Posterior cingulate gyrus (tissue), 11 donors: ENCODE data around the gene CKM.
"Not testable (repeated sequence)": the region's sequence is repeated elsewhere in the genome, so short reads cannot be mapped to it uniquely, and the experiment has no call there.

ENCODE experiments used
- DNase-seq, 10 donors: peaks; one replicate each; pipeline versions ENCODE4 v3.0.0 to v3.0.0-alpha.2; 2020 to 2021; ENCODE audit warnings: mixed read lengths in 3 of 10
- intact Hi-C: fragments of 100-400 bp; cut with DNase I; formaldehyde crosslinking; loops from one replicate; pipeline ENCODE4 v1.15.1; 2023

CKM gene

GRCh38 chr19:45297674-45298073, 25.0 kb downstream of the CKM start:
- intact Hi-C loops, result no loop called here
- DNase-seq, result peak in 2 of 10 donors; percentile 7 to 38

- intact Hi-C loops, result no loop called here
- DNase-seq, result peak in 1 of 10 donors; percentile 42
Measured at GRCh38 chr19:45296355-45296754, 26.3 kb downstream of the CKM start.

GRCh38 chr19:45295873-45296272, 26.8 kb downstream of the CKM start:
- intact Hi-C loops, result no loop called here

GRCh38 chr19:45294291-45295029, 28.2 kb downstream of the CKM start:
- intact Hi-C loops, result no loop called here
- DNase-seq, result peak in 7 of 10 donors; percentile 19 to 81 (median 37)

More at GRCh38 chr19:45295873-45296272, 26.8 kb downstream of the CKM start:
- no peak for DNase-seq

GRCh38 chr19:45293682-45294081, 29.0 kb downstream of the CKM start:
- intact Hi-C loops, result no loop called here
- DNase-seq, result peak in 3 of 10 donors; percentile 16 to 73 (median 30)

- peak in 1 of 10 donors; percentile 25 for DNase-seq
- intact Hi-C loops, result no loop called here
Measured at GRCh38 chr19:45291834-45292233, 30.8 kb downstream of the CKM start.

- intact Hi-C loops, result no loop called here
- peak in 2 of 10 donors; percentile 35 to 75 for DNase-seq
Measured at GRCh38 chr19:45290381-45290931, 32.2 kb downstream of the CKM start.

- intact Hi-C loops, result no loop called here
- no peak for DNase-seq
Measured at GRCh38 chr19:45283443-45284033, 39.1 kb downstream of the CKM start.

- intact Hi-C loops, result no loop called here
- DNase-seq, result peak in 2 of 10 donors; percentile 40 to 55
Measured at GRCh38 chr19:45280471-45280961, 42.2 kb downstream of the CKM start.

GRCh38 chr19:45279587-45280192, 43.0 kb downstream of the CKM start:
- intact Hi-C loops, result no loop called here
- peak in 1 of 10 donors; percentile 1 for DNase-seq

- intact Hi-C loops, result no loop called here
- peak in 1 of 10 donors; percentile 55 for DNase-seq
Measured at GRCh38 chr19:45278087-45278486, 44.6 kb downstream of the CKM start.

GRCh38 chr19:45276284-45276687, 46.4 kb downstream of the CKM start:
- intact Hi-C loops, result no loop called here
- DNase-seq, result no peak

GRCh38 chr19:45275370-45275971, 47.2 kb downstream of the CKM start:
- DNase-seq, result peak in 4 of 10 donors; percentile 13 to 87 (median 46)
- intact Hi-C loops, result no loop called here

- intact Hi-C loops, result no loop called here
- no peak for DNase-seq
Measured at GRCh38 chr19:45273521-45273855, 49.2 kb downstream of the CKM start.

GRCh38 chr19:45271735-45272108, 51.0 kb downstream of the CKM start:
- intact Hi-C loops, result no loop called here
- no peak for DNase-seq

GRCh38 chr19:45271098-45271734, 51.5 kb downstream of the CKM start:
- intact Hi-C loops, result no loop called here
- DNase-seq, result peak in 1 of 10 donors; percentile 51

GRCh38 chr19:45269939-45270338, 52.7 kb downstream of the CKM start:
- intact Hi-C loops, DNase-seq: not testable (repeated sequence)

GRCh38 chr19:45267296-45267695, 55.4 kb downstream of the CKM start:
- DNase-seq, result no peak
- intact Hi-C loops, result no loop called here

GRCh38 chr19:45265375-45265774, 57.3 kb downstream of the CKM start:
- DNase-seq, result no peak
- intact Hi-C loops, result no loop called here

GRCh38 chr19:45264781-45265317, 57.8 kb downstream of the CKM start:
- no peak for DNase-seq
- intact Hi-C loops, result no loop called here
